D721Med (cell line): ENCODE measurements around the gene ADCY7.
"Not testable (repeated sequence)": the region's sequence is repeated elsewhere in the genome, so short reads cannot be mapped to it uniquely, and the experiment has no call there.

Experiments used
- DNase-seq: peaks from one replicate; pipeline ENCODE4 v3.0.0; 2011; ENCODE audit warnings: low spot score; ENCODE audit not compliant: insufficient read length
- FAIRE-seq: peaks from 2 replicates; lab custom pipeline; 2011; peaks lifted over from hg19 to GRCh38; lab: Jason Lieb, UNC
- CTCF ChIP-seq: IDR thresholded peaks from 2 replicates; pipeline ENCODE4 v1.5.1; 2012; ENCODE audit warnings: mild to moderate bottlenecking, control low read depth; ENCODE audit not compliant: insufficient read depth; ENCODE audit errors: missing control alignments

The ADCY7 gene

GRCh38 chr16:50229149-50229726, 37.1 kb upstream of the ADCY7 start:
- DNase-seq = no peak
- FAIRE-seq = no peak
- no peak for TF ChIP-seq CTCF

GRCh38 chr16:50234771-50235556, 31.4 kb upstream of the ADCY7 start:
- DNase-seq = no peak
- no peak for TF ChIP-seq CTCF
- FAIRE-seq = no peak

GRCh38 chr16:50235581-50235980, 30.8 kb upstream of the ADCY7 start:
- no peak for FAIRE-seq
- no peak for DNase-seq
- TF ChIP-seq CTCF = no peak

GRCh38 chr16:50238314-50238713, 28.0 kb upstream of the ADCY7 start:
- TF ChIP-seq CTCF = no peak
- DNase-seq = no peak
- no peak for FAIRE-seq

- no peak for TF ChIP-seq CTCF
- FAIRE-seq = no peak
- DNase-seq = no peak
Observed at GRCh38 chr16:50238868-50239301, 27.5 kb upstream of the ADCY7 start.

- not testable (repeated sequence) for FAIRE-seq, DNase-seq
Observed at GRCh38 chr16:50243024-50243423, 23.3 kb upstream of the ADCY7 start.

GRCh38 chr16:50244140-50244503, 22.2 kb upstream of the ADCY7 start:
- TF ChIP-seq CTCF = no peak
- DNase-seq (no peak), FAIRE-seq (no peak)
